Ovary (tissue), 9 donors: ENCODE results near the gene DENND1A. TPM values are rescaled to one million over a fixed set of nuclear protein-coding genes. Genes with fewer than 3 reads are reported as not detected.
A peak's percentile ranks its signal among the peaks of the same experiment; 100 is the strongest.

ENCODE experiments used
- DNase-seq, 5 donors: peaks; one replicate each; pipeline ENCODE4 v3.0.0-alpha.2; 2019 to 2020
- H3K27ac ChIP-seq, 2 donors: fragments of 200-600 bp; one replicate each; pipeline versions ENCODE4 v1.5.1 to v1.8.0; 2019 to 2022
- H3K27me3 ChIP-seq: fragments of 200-600 bp; one replicate; pipeline ENCODE4 v1.8.0; 2022
- H3K36me3 ChIP-seq: fragments of 200-600 bp; sonication (generic); one replicate; pipeline ENCODE4 v1.5.1; 2019
- H3K4me1 ChIP-seq: one replicate; pipeline ENCODE4 v1.8.1; 2013; ENCODE audit warnings: mild to moderate bottlenecking, moderate library complexity; ENCODE audit not compliant: insufficient read depth
- H3K4me3 ChIP-seq: fragments of 200-600 bp; sonication (generic); one replicate; pipeline ENCODE4 v1.5.1; 2017
- H3K9me3 ChIP-seq, 2 donors: fragments of 200-600 bp in 1 of 2; sonication (generic) in 1 of 2; one replicate each; pipeline versions ENCODE4 v1.5.1 to v1.8.1; 2013 to 2019; ENCODE audit warnings: mild to moderate bottlenecking in 1 of 2, moderate library complexity in 1 of 2
- EP300 ChIP-seq: sonication (generic); formaldehyde crosslinking; IDR thresholded peaks from one replicate; pipeline ENCODE4 v1.6.1; 2017; ENCODE audit warnings: antibody characterized with exemption
- POLR2A ChIP-seq: fragments of 450-650 bp; IDR thresholded peaks from one replicate; pipeline ENCODE4 v1.6.1; 2017; ENCODE audit warnings: antibody characterized with exemption, mild to moderate bottlenecking, moderate library complexity
- WGBS, 3 donors: extraction: QIAGEN DNeasy Blood & Tissue Kit in 1 of 3; methylation state at CpG; one replicate each; pipeline versions ENCODE4 v1.1.5 to v1.1.7; 2013 to 2017; 5-methylcytosine and 5-hydroxymethylcytosine counted together
- intact Hi-C, 4 donors: fragments of 100-400 bp; cut with DNase I; formaldehyde crosslinking; loops; one replicate each; pipeline versions ENCODE4 v1.11.0 to v1.15.1; 2022 to 2023
- polyA plus RNA-seq, 2 donors: library from polyadenylated mRNA; stranded (reverse); fragments of 200-250 nt in 1 of 2; fragments of 350-450 nt in 1 of 2; fragmentation: Illumina TruSeq in 1 of 2; extraction: RNeasy Lipid Tissue Mini Kit (QIAGEN cat#74804) in 1 of 2; gene quantifications; one replicate each; pipeline ENCODE4 v1.2.3, GENCODE V29; 2013 to 2014
- total RNA-seq, 7 donors: library from RNA; depleted of rRNA in 2 of 7; stranded (reverse); fragments of >200 nt in 2 of 7; fragmentation: NEBNext Ultra II Directional in 3 of 7; extraction: Animal tissue kit (Norgen Biotek cat#: 25700) in 3 of 7; gene quantifications; one replicate each; pipeline versions ENCODE4 v1.1.0 to v1.2.4, GENCODE V29; 2016 to 2023
- TF ChIP-seq, protein P1 (sequence below), 3 donors: fragments of 450-650 bp in 2 of 3; fragments of 200-600 bp in 1 of 3; IDR thresholded peaks; one replicate each; pipeline versions ENCODE4 v1.5.1 to v1.8.0; 2016 to 2022; ENCODE audit warnings: antibody characterized with exemption in 3 of 3, mild to moderate bottlenecking in 1 of 3
- donor health status: DM: no; HTN: no; CAD: no; lungs with moderate emphysema.
- donor health status: DM: no; HTN: no; CAD: no.
- donor health status: Bipolar disorder and iron deficiency.
- donor health status: DM: yes; HTN: yes; CAD: no.
- donor health status: DM: no; HTN: no; CAD: no.
- donor health status: DM: yes; HTN: yes; CAD: no.

The DENND1A gene
- total and polyA plus RNA-seq, 9 donors, result 10.4 to 24.5 (median 17.1) TPM

GRCh38 chr9:123745451-123745850 lies 184.5 kb downstream of the DENND1A start:
- no peaks in the 10 kb centered on the region for H3K36me3 ChIP-seq
- intact Hi-C loops, result no loop called here
- H3K27me3 ChIP-seq, result no peaks in the 10 kb centered on the region
- H3K9me3 ChIP-seq, result no peaks in the 10 kb centered on the region
- H3K4me1 ChIP-seq, result peaks cover 8% of the 10 kb centered on the region
- TF ChIP-seq POLR2A, result no peak
- TF ChIP-seq, protein P1, sequence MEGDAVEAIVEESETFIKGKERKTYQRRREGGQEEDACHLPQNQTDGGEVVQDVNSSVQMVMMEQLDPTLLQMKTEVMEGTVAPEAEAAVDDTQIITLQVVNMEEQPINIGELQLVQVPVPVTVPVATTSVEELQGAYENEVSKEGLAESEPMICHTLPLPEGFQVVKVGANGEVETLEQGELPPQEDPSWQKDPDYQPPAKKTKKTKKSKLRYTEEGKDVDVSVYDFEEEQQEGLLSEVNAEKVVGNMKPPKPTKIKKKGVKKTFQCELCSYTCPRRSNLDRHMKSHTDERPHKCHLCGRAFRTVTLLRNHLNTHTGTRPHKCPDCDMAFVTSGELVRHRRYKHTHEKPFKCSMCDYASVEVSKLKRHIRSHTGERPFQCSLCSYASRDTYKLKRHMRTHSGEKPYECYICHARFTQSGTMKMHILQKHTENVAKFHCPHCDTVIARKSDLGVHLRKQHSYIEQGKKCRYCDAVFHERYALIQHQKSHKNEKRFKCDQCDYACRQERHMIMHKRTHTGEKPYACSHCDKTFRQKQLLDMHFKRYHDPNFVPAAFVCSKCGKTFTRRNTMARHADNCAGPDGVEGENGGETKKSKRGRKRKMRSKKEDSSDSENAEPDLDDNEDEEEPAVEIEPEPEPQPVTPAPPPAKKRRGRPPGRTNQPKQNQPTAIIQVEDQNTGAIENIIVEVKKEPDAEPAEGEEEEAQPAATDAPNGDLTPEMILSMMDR (IDR thresholded peaks at IDR 0.05), result no peak
- TF ChIP-seq EP300, result no peak
- no peak overlapping the region for H3K4me3 ChIP-seq
- DNase-seq, result no peak
- 65 to 78% (median 68%) methylated on average over 2 of the region's 2 CpGs for WGBS, 3 donors
- no peak overlapping the region for H3K27ac ChIP-seq

DNA sequence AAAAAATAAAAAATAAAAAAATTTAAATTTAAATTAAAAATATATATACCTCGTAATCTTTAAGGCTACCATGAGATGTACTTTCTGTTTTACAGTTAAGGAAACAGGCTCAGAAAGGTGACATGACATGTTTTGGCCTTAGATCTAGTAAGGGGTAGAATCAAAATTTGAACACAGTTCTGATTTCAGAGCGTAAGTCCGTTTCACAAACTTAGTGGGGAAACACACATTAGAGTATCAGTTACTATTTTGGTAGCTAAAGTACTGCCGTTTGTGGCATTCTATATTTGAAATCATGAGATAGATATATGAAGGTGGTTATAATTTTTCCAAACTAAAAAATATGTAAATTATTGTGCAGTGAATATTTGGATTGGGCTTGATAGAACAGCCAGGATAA lies 186.2 kb downstream of the DENND1A start:
- Histone ChIP-seq H3K27ac (no peak overlapping the region), H3K4me1 (peaks cover 6% of the 10 kb centered on the region), H3K4me3 (no peak overlapping the region), H3K27me3 (no peaks in the 10 kb centered on the region), H3K36me3 (no peaks in the 10 kb centered on the region), H3K9me3 (no peaks in the 10 kb centered on the region)
- WGBS, 3 donors, result 87 to 91% (median 88%) methylated on average over 4 of the region's 4 CpGs
- intact Hi-C loops, result no loop called here
- no peak for DNase-seq
- TF ChIP-seq, protein P1 (IDR thresholded peaks at IDR 0.05), result no peak
- TF ChIP-seq EP300, result no peak
- TF ChIP-seq POLR2A, result no peak

DNA sequence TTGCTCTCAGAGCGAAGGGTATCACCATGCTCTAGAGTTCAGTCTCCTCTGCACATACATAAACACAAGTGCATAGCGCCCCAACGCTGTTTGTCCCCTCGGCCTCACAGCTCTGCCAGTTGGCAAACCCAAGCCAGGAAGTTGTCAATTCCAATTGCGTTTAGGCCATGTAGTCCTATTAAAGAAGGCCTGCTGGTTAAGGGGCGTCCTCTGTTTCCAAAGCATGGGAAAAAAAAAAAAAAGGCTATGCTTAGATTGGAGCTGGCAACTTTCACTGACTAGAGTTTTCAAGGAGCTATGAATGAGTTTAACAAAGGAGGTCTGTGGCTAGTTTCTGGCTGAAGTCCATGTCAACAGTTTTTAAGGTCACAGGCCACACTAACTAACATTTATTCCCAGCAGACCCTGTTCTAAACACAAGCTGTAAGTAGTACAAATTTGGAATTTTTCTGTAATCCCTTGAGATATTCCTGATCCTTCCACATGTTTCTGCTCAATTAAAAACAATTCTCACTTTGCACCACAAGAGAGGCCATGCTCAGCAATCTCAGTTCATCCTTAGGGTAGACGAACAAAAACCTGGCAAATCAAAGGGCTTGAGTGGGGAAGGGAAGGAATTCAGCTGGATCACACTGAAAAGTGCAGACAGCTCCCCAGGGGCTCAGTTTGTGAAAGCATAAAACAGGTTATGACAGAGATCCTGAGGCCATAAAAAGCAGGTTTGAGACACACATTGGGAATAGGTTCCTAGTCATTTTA lies 187.7 kb downstream of the DENND1A start:
- Histone ChIP-seq H3K4me1 (peaks cover 6% of the 10 kb centered on the region), H3K27me3 (no peaks in the 10 kb centered on the region), H3K4me3 (no peak overlapping the region), H3K9me3 (no peaks in the 10 kb centered on the region), H3K27ac (no peak overlapping the region), H3K36me3 (no peaks in the 10 kb centered on the region)
- TF ChIP-seq EP300, result no peak
- TF ChIP-seq, protein P1 (IDR thresholded peaks at IDR 0.05), result no peak
- DNase-seq, result peak; percentile 18 to 50 (median 33)
- 4 to 27% (median 11%) methylated on average over 7 of the region's 7 CpGs for whole genome bisulfite sequencing, 3 donors
- intact Hi-C loops, result no loop called here

- no peak overlapping the region for H3K27ac ChIP-seq
- H3K27me3 ChIP-seq, result no peaks in the 10 kb centered on the region
- no peaks in the 10 kb centered on the region for H3K36me3 ChIP-seq
- 60 to 70% (median 61%) methylated on average over 3 of the region's 3 CpGs for WGBS, 3 donors
- H3K4me1 ChIP-seq, result peaks cover 6% of the 10 kb centered on the region
- H3K9me3 ChIP-seq, result no peaks in the 10 kb centered on the region
- DNase-seq, result no peak
- intact Hi-C loops, result no loop called here
- TF ChIP-seq, protein P1 (IDR thresholded peaks at IDR 0.05), result no peak
- no peak for TF ChIP-seq EP300
- TF ChIP-seq POLR2A, result no peak
- H3K4me3 ChIP-seq, result no peak overlapping the region
Measured at GRCh38 chr9:123741214-123741613, 188.7 kb downstream of the DENND1A start.
